HG02938 (cell line): ENCODE data around the gene LRIG1.
"Not testable (repeated sequence)": the region's sequence is repeated elsewhere in the genome, so short reads cannot be mapped to it uniquely, and the experiment has no call there.

Experiments
- ATAC-seq: cut with Tn5 transposase; IDR thresholded peaks from one replicate; pipeline ENCODE4 v1.9.1; 2021; ENCODE audit warnings: mild to moderate bottlenecking, moderate library complexity; ENCODE audit not compliant: unreplicated experiment

Gene LRIG1

GRCh38 chr3:66427352-66427751, 73.5 kb downstream of the LRIG1 start:
- ATAC-seq, result no peak

GRCh38 chr3:66426135-66426534, 74.7 kb downstream of the LRIG1 start:
- ATAC-seq, result no peak

GRCh38 chr3:66425576-66426114, 75.2 kb downstream of the LRIG1 start:
- ATAC-seq, result no peak

GRCh38 chr3:66425032-66425431, 75.8 kb downstream of the LRIG1 start:
- no peak for ATAC-seq

- no peak for ATAC-seq
These were observed 77.0 kb downstream of the LRIG1 start for GRCh38 chr3:66423791-66424190.

- not testable (repeated sequence) for ATAC-seq
These were observed 78.9 kb downstream of the LRIG1 start for GRCh38 chr3:66421893-66422292.

- ATAC-seq, result not testable (repeated sequence)
These were observed 79.7 kb downstream of the LRIG1 start for GRCh38 chr3:66421144-66421543.

GRCh38 chr3:66419036-66419435, 81.8 kb downstream of the LRIG1 start:
- no peak for ATAC-seq

GRCh38 chr3:66418475-66418931, 82.3 kb downstream of the LRIG1 start:
- no peak for ATAC-seq

- ATAC-seq, result no peak
These were observed 84.1 kb downstream of the LRIG1 start for GRCh38 chr3:66416556-66417304.

- no peak for ATAC-seq
These were observed 84.9 kb downstream of the LRIG1 start for GRCh38 chr3:66415867-66416428.

GRCh38 chr3:66414846-66415245, 86.0 kb downstream of the LRIG1 start:
- ATAC-seq, result no peak

GRCh38 chr3:66413151-66413751, 87.6 kb downstream of the LRIG1 start:
- no peak for ATAC-seq

- ATAC-seq, result no peak
These were observed 88.6 kb downstream of the LRIG1 start for GRCh38 chr3:66411961-66412887.

- no peak for ATAC-seq
These were observed 89.3 kb downstream of the LRIG1 start for GRCh38 chr3:66411474-66411873.

GRCh38 chr3:66410976-66411375, 89.8 kb downstream of the LRIG1 start:
- ATAC-seq, result no peak

- ATAC-seq, result no peak
These were observed 90.8 kb downstream of the LRIG1 start for GRCh38 chr3:66409771-66410754.

- peak; percentile 88 for ATAC-seq
These were observed 93.1 kb downstream of the LRIG1 start for GRCh38 chr3:66407611-66408218.
